CD14-positive monocyte (primary cell): ENCODE data around the gene HAUS5. TPM values are rescaled to one million over a fixed set of nuclear protein-coding genes. Genes with fewer than 3 reads are reported as not detected.

ENCODE experiments used
- DNase-seq, 3 donors: peaks; one replicate each; pipeline ENCODE4 v3.0.0-alpha.2; 2011 to 2022
- H2AFZ ChIP-seq: 2 replicates; pipeline ENCODE4 v1.6.0; 2012; ENCODE audit warnings: mild to moderate bottlenecking, low read depth, low read length, inconsistent platforms; ENCODE audit not compliant: insufficient read depth, poor library complexity, severe bottlenecking
- H3K27ac ChIP-seq, 2 donors: 1 replicate in 1 of 2; 2 replicates in 1 of 2; pipeline ENCODE4 v1.5.1; 2012 to 2013; ENCODE audit warnings: low read length in 2 of 2, control low read depth in 1 of 2, inconsistent platforms in 1 of 2, low read depth in 1 of 2, mild to moderate bottlenecking in 1 of 2
- H3K27me3 ChIP-seq, 2 donors: one replicate each; pipeline versions ENCODE4 v1.6.0 to v1.6.1; 2011 to 2013; ENCODE audit warnings: low read length in 2 of 2; ENCODE audit not compliant: control insufficient read depth in 2 of 2, insufficient read depth in 2 of 2
- H3K36me3 ChIP-seq, 2 donors: replicated peaks in 1 of 2; 1 replicate in 1 of 2; 2 replicates in 1 of 2; pipeline versions ENCODE4 v1.5.1 to v1.6.1; 2012 to 2013; ENCODE audit warnings: low read length in 2 of 2, control low read depth in 1 of 2, inconsistent platforms in 1 of 2, mild to moderate bottlenecking in 1 of 2; ENCODE audit not compliant: insufficient read depth in 2 of 2, control insufficient read depth in 1 of 2
- H3K4me1 ChIP-seq, 2 donors: 1 replicate in 1 of 2; 2 replicates in 1 of 2; pipeline versions ENCODE4 v1.5.1 to v1.6.1; 2012 to 2013; ENCODE audit warnings: low read length in 2 of 2, control low read depth in 1 of 2, inconsistent platforms in 1 of 2, mild to moderate bottlenecking in 1 of 2, moderate library complexity in 1 of 2; ENCODE audit not compliant: insufficient read depth in 2 of 2, control insufficient read depth in 1 of 2
- H3K4me2 ChIP-seq: replicated peaks from 2 replicates; pipeline ENCODE3; 2012; ENCODE audit warnings: low read length, moderate library complexity, mild to moderate bottlenecking; ENCODE audit not compliant: poor library complexity, severe bottlenecking; ENCODE audit errors: extremely low read depth
- H3K4me3 ChIP-seq, 3 experiments: fragments of 200-600 bp in 1 of 3; sonication (generic) in 1 of 3; replicated peaks in 1 of 3; 1 replicate in 2 of 3; 2 replicates in 1 of 3; pipeline ENCODE4 v1.5.1; 2011 to 2013; ENCODE audit warnings: low read length in 3 of 3, mild to moderate bottlenecking in 3 of 3, control low read depth in 2 of 3, low read depth in 2 of 3, inconsistent platforms in 1 of 3, moderate library complexity in 1 of 3
- H3K79me2 ChIP-seq: 2 replicates; pipeline ENCODE4 v1.6.0; 2012; ENCODE audit warnings: mild to moderate bottlenecking, control low read depth, inconsistent platforms, low read length, moderate library complexity; ENCODE audit not compliant: insufficient read depth
- H3K9ac ChIP-seq: 2 replicates; pipeline ENCODE4 v1.6.0; 2017; ENCODE audit warnings: low read length, mild to moderate bottlenecking; ENCODE audit not compliant: insufficient read depth, poor library complexity, severe bottlenecking
- H3K9me3 ChIP-seq, 2 donors: replicated peaks in 1 of 2; 1 replicate in 1 of 2; 2 replicates in 1 of 2; pipeline versions ENCODE4 v1.5.1 to v1.6.1; 2012 to 2013; ENCODE audit warnings: low read length in 2 of 2, control low read depth in 1 of 2; ENCODE audit not compliant: control insufficient read depth in 1 of 2, insufficient read depth in 1 of 2
- H4K20me1 ChIP-seq: 2 replicates; pipeline ENCODE4 v1.6.0; 2012; ENCODE audit warnings: mild to moderate bottlenecking, low read length, control low read depth, moderate library complexity; ENCODE audit not compliant: insufficient read depth
- H3K27ac Mint-ChIP-seq, 7 donors: one replicate each; pipeline ENCODE4 v1.8.0; 2020; ENCODE audit warnings: mild to moderate bottlenecking in 7 of 7, mixed read lengths in 7 of 7, moderate library complexity in 6 of 7, inconsistent platforms in 2 of 7
- H3K27me3 Mint-ChIP-seq, 3 donors: one replicate each; pipeline ENCODE4 v1.8.0; 2021 to 2022; ENCODE audit warnings: low read depth in 3 of 3, mild to moderate bottlenecking in 3 of 3, mixed read lengths in 3 of 3, moderate library complexity in 3 of 3, inconsistent platforms in 1 of 3
- H3K36me3 Mint-ChIP-seq, 2 donors: one replicate each; pipeline ENCODE4 v1.8.0; 2020; ENCODE audit warnings: mixed read lengths in 2 of 2, inconsistent platforms in 1 of 2, mild to moderate bottlenecking in 1 of 2
- H3K4me1 Mint-ChIP-seq: one replicate; pipeline ENCODE4 v1.8.0; 2020; ENCODE audit warnings: mild to moderate bottlenecking, mixed read lengths
- H3K4me3 Mint-ChIP-seq, 2 donors: one replicate each; pipeline ENCODE4 v1.8.0; 2020; ENCODE audit warnings: mild to moderate bottlenecking in 2 of 2, mixed read lengths in 2 of 2, moderate library complexity in 1 of 2
- H3K9me3 Mint-ChIP-seq, 7 donors: one replicate each; pipeline ENCODE4 v1.8.0; 2020 to 2022; ENCODE audit warnings: mixed read lengths in 7 of 7, mild to moderate bottlenecking in 6 of 7, moderate library complexity in 6 of 7, inconsistent platforms in 2 of 7
- CTCF ChIP-seq: fragments of 200-600 bp; IDR thresholded peaks from one replicate; pipeline ENCODE4 v1.8.0; 2022; ENCODE audit warnings: antibody characterized with exemption, mild to moderate bottlenecking
- WGBS: methylation state at CpG from one replicate; pipeline ENCODE4 v1.1.5; 2013; ENCODE audit warnings: missing lambda C conversion rate; ENCODE audit not compliant: insufficient coverage; 5-methylcytosine and 5-hydroxymethylcytosine counted together
- intact Hi-C, 2 donors: fragments of 100-400 bp; cut with micrococcal nuclease; formaldehyde crosslinking; loops; one replicate each; pipeline versions ENCODE4 v1.15.0 to v1.15.1; 2023
- polyA plus RNA-seq, 3 donors: library from polyadenylated mRNA; depleted of rRNA in 1 of 3; unstranded in 2 of 3; stranded (reverse) in 1 of 3; fragments of 300-500 nt in 2 of 3; fragments of >200 nt in 1 of 3; fragmentation: Illumina TruSeq in 2 of 3; gene quantifications; 1 replicate in 2 of 3; 2 replicates in 1 of 3; pipeline ENCODE4 v1.2.3, GENCODE V29; 2012 to 2021

The HAUS5 gene
- polyA plus RNA-seq, 3 donors, result 0.94 to 6.3 (median 0.99) TPM

GRCh38 chr19:35620001-35620400 is 7.5 kb downstream of the HAUS5 start:
- H3K9me3 ChIP-seq, result no peaks in the 10 kb centered on the region
- Mint-ChIP-seq H3K9me3 (peaks cover 0 to 1% (median 0%) of the 10 kb centered on the region in 7 donors), H3K27me3 (peaks cover 0 to 3% (median 1%) of the 10 kb centered on the region in 3 donors), H3K4me3 (no peak overlapping the region), H3K27ac (peak overlapping the region in 1 of 7 donors; percentile 37), H3K4me1 (no peaks in the 10 kb centered on the region), H3K36me3 (peaks cover 15 to 32% of the 10 kb centered on the region in 2 donors)
- no peak overlapping the region for H3K4me2 ChIP-seq
- H3K4me1 ChIP-seq, result no peaks in the 10 kb centered on the region
- no peaks in the 10 kb centered on the region for H3K27me3 ChIP-seq
- H4K20me1 ChIP-seq, result no peaks in the 10 kb centered on the region
- intact Hi-C loops, result no loop called here
- no peak for TF ChIP-seq CTCF
- H3K36me3 ChIP-seq, result peaks cover 8 to 20% of the 10 kb centered on the region in 2 donors
- no peaks in the 10 kb centered on the region for H3K79me2 ChIP-seq
- no peak overlapping the region for H3K9ac ChIP-seq
- H3K4me3 ChIP-seq, result no peak overlapping the region
- H2AFZ ChIP-seq, result no peak overlapping the region
- no peak for DNase-seq
- WGBS, result 97% methylated on average over 6 of the region's 17 CpGs
- H3K27ac ChIP-seq, result no peak overlapping the region

- H3K4me1 Mint-ChIP-seq, result no peaks in the 10 kb centered on the region
- Histone ChIP-seq H3K36me3 (peaks cover 8 to 19% of the 10 kb centered on the region in 2 donors), H3K4me1 (no peaks in the 10 kb centered on the region), H4K20me1 (no peaks in the 10 kb centered on the region), H2AFZ (no peak overlapping the region), H3K9ac (no peak overlapping the region), H3K27me3 (no peaks in the 10 kb centered on the region), H3K4me3 (no peak overlapping the region), H3K4me2 (no peak overlapping the region), H3K27ac (no peak overlapping the region), H3K9me3 (no peaks in the 10 kb centered on the region), H3K79me2 (no peaks in the 10 kb centered on the region)
- no peak for TF ChIP-seq CTCF
- peaks cover 0 to 3% (median 0%) of the 10 kb centered on the region in 7 donors for H3K9me3 Mint-ChIP-seq
- WGBS, result 99% methylated on average over 8 of the region's 9 CpGs
- intact Hi-C loops, result no loop called here
- H3K36me3 Mint-ChIP-seq, result peaks cover 8 to 23% of the 10 kb centered on the region in 2 donors
- H3K4me3 Mint-ChIP-seq, result no peak overlapping the region
- H3K27ac Mint-ChIP-seq, result peak overlapping the region in 1 of 7 donors; percentile 58
- DNase-seq, result no peak
- peaks cover 0 to 3% (median 1%) of the 10 kb centered on the region in 3 donors for H3K27me3 Mint-ChIP-seq
These were observed 9.2 kb downstream of the HAUS5 start for GRCh38 chr19:35621708-35622107.
